ENCODE measurements around the gene YWHAG.

GRCh38 chr7:76351372-76351771, 7.4 kb downstream of the YWHAG start:
- no peak for TF ChIP-seq POLR2A (IDR thresholded peaks at IDR 0.05)
- TF ChIP-seq, protein P1, sequence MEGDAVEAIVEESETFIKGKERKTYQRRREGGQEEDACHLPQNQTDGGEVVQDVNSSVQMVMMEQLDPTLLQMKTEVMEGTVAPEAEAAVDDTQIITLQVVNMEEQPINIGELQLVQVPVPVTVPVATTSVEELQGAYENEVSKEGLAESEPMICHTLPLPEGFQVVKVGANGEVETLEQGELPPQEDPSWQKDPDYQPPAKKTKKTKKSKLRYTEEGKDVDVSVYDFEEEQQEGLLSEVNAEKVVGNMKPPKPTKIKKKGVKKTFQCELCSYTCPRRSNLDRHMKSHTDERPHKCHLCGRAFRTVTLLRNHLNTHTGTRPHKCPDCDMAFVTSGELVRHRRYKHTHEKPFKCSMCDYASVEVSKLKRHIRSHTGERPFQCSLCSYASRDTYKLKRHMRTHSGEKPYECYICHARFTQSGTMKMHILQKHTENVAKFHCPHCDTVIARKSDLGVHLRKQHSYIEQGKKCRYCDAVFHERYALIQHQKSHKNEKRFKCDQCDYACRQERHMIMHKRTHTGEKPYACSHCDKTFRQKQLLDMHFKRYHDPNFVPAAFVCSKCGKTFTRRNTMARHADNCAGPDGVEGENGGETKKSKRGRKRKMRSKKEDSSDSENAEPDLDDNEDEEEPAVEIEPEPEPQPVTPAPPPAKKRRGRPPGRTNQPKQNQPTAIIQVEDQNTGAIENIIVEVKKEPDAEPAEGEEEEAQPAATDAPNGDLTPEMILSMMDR (IDR thresholded peaks at IDR 0.05) = no peak
